IPS-11a (cell line): ENCODE results near the gene NDUFC2.
"Not testable (repeated sequence)": the region's sequence is repeated elsewhere in the genome, so short reads cannot be mapped to it uniquely, and the experiment has no call there.

ENCODE experiments used
- H3K4me3 ChIP-seq: one replicate; pipeline ENCODE4 v1.5.1; 2013; ENCODE audit warnings: low read depth, low read length, control low read depth

NDUFC2 gene

DNA sequence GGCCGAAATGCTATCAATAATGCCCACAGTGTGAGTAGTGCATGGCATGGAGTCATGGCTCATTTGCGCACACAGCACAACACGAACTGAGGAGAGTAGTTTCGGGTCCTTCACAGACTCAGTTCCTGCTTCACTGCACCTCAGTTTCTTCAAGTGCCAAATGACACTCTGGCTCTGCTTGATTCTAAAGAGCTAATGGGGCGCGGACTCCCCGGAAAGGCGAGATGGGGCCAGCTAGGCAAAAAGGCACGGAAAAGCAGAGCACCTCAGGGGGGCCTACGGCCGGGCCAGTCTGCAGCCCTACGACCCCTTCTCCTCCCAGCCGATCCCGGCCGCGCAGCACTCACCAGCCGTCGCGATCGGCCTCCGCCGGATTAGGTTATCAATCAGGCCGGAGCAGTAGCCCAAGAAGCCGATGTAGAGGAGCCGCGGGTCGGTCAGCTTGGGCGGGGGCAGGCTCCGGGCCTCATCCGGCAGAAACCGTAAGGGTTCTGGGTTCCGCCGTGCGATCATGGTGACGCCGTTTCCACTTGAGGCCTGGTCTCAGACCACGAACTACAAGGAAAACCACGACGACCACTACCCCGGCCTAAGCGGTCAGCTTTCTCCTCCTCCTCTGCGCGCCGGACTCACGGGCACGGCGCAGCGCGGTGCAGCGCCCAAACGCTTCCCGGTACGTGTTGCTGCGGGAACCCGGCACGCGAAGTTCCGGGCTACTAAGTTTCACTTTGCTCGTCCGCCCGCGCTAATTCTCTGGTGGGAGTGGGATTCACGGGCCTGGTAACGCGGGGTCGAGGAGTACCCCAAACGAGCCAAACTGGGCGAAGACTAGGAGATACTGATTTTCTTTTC is at the start of gene NDUFC2:
NDUFC2 (minus strand) TSS at position 631 of the 852 bp plus-strand sequence; CDS start at position 513, 118 bp downstream.
- H3K4me3 ChIP-seq = peak within 1 kb of the TSS; percentile 99

DNA sequence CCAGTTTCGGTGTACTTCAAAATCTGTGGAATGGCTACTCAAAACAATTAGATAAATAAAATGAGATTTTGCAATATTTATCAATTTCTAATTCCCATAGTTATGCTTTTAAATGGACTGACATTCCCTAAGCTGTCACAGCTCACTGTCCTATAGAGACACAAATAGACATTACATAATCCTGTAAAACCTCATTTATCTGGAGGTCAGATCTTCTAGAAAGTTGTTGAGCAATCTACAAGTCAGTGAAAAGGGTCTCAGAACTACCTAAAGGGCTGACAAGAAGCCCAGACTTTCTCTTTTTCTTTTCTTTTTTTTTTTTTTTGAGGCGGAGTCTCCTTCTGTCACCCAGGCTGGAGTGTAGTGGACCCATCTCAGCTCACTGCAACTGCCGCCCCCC is 47.7 kb upstream of the NDUFC2 start:
- H3K4me3 ChIP-seq = no peak overlapping the region

- no peak overlapping the region for H3K4me3 ChIP-seq
Observed at GRCh38 chr11:78112582-78113275, 33.1 kb upstream of the NDUFC2 start.

DNA sequence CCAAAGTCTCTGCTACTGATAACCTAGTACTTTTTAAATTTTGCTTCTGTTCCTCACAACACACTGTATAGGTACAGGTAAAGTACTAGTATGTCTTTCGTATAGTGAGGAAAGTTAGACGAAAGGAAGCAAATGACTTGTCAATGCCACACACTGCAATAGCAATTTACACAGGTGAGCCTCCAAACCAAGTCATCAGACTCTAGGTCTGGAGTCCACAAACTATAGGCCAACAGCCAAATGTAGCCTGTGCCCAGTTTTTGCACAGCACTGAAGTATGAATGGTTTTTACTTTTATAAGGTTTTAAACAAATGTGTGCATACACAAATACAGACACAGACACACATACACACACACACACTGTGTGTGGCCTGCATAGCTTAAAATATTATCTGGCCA is 31.6 kb upstream of the NDUFC2 start:
- H3K4me3 ChIP-seq = no peak overlapping the region

DNA sequence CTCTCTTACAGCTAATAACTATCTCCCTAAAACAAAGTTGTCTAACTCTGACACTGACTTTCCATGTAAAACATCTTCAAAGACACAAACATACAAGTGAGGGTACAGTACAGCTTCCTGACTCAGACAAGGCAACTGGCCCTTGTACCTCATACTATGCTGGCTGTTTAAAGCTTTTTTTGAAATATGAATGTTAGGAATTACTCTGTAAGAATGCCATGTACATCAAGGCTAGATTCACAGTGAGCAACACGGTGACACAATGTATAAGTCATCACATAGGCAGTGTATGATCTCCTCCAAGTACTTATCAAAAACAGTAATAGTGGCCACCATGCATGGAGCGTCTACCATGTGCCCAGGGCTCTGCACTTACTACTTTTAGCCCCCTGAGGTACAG is 31.2 kb upstream of the NDUFC2 start:
- H3K4me3 ChIP-seq = no peak overlapping the region

DNA sequence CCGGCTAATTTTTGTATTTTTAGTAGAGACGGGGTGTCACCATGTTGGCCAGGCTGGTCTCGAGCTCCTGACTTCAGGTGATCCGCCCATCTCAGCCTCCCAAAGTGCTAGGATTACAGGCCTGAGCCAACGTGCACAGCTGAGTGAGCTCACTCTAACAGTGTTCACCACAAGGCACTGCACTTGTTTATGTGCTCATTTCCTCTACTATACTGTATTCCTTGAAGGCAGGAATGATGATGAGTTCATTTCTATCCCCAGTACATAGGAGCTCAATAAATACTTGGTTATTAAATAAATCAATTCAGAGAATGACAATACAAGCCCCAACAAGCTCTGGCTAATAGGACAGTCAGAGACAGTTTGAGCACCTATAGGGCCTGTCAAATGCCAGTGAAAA is 30.7 kb upstream of the NDUFC2 start:
- H3K4me3 ChIP-seq = no peak overlapping the region

- no peak overlapping the region for H3K4me3 ChIP-seq
Observed at GRCh38 chr11:78109081-78110015, 29.7 kb upstream of the NDUFC2 start.

GRCh38 chr11:78100676-78101472 is 21.2 kb upstream of the NDUFC2 start:
- no peak overlapping the region for H3K4me3 ChIP-seq

- no peak overlapping the region for H3K4me3 ChIP-seq
Observed at GRCh38 chr11:78100261-78100660, 20.6 kb upstream of the NDUFC2 start.

DNA sequence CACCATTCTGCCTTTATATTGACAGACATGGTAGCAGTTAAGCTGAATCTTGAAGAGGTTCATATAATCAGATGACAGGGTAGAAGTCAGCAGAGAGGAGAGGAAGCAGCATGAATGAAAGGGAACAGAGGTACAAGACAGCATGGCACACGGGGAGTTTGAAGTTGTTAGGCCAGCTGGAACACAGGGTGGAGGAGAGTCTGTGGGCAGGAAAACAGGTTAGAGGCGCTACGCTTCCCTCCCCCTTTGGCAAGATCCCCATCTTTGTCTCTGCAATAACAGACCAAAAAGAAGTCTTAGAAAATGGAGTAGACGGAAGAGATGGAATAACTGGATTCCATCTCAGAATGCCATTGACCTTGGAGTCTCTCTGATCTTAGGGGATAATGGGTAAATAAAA is 20.0 kb upstream of the NDUFC2 start:
- H3K4me3 ChIP-seq = no peak overlapping the region

GRCh38 chr11:78097666-78098385 is 18.2 kb upstream of the NDUFC2 start:
- no peak overlapping the region for H3K4me3 ChIP-seq

DNA sequence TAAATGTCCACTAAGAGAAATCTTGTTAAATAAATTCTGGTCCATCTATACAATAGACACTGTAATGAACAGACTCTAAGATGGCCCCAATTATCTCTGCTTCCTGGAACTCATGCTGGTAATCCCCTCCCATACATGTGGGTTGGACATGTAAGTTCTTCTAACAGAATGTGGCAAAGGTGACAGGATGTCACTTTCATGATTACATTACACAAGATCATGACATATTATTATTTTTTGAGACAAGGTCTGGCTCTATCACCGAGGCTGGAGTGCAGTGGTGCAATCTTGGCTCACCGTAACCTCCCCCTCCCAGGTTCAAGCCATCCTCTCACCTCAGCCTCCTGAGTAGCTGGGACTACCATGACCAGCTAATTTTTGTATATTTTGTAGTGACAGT is 14.6 kb upstream of the NDUFC2 start:
- no peak overlapping the region for H3K4me3 ChIP-seq

DNA sequence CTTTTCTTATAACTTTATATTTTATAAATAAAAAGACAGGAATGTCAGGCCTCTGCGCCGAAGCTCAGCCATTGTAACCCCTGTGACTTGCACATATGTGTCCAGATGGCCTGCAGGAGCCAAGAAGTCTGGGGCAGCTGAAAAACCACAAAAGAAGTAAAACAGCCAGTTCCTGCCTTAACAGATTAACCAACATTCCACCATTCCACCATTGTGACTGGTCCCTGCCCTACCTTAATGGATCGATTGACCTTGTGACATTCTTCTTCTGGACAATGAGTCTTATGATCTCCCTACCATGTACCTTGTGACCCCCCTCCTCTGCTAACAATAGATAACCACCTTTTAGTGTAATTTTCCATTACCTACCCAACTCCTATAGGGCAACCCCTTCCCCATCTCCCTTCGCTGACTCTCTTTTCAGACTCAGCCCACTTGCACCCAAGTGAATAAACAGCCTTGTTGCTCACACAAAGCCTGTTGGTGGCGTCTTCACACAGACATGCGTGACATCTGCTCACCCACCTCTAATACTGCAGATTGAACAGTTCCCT is 6.9 kb upstream of the NDUFC2 start:
- H3K4me3 ChIP-seq = not testable (repeated sequence)

DNA sequence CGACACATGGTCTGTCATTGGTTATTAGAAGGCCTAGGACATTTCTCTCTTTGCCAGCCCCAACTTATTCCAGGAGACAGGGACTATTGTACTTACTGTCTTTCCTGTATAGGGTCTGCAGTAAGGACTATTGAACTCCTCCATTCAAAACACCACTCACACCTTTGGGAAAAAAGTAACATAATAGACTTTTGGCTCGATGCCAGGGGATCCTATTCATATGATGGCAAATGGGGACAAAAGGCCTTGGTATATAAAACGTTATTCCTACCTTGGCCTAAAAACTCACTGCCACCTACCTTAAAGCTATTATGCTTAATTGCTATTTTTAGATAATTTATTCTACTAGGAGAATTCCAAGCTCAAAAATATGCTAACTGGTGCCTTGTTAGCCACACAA is 6.3 kb upstream of the NDUFC2 start:
- no peak overlapping the region for H3K4me3 ChIP-seq

DNA sequence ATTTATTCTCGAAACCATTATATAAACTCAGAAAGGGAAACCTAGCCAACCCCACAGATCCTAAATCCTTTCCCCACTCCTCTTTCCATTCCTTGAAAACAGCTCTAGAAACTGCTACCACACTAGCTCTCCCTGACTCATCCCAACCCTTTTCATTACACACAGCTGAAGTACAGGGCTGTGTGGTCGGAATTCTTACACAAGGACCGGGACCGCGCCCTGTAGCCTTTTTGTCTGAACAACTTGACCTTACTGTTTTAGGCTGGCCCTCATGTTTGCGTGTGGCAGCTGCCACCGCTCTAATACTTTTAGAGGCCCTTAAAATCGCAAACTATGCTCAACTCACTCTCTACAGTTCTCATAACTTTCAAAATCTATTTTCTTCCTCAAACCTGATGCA is 4.8 kb upstream of the NDUFC2 start:
- H3K4me3 ChIP-seq = not testable (repeated sequence)

GRCh38 chr11:78083021-78083420 is 3.4 kb upstream of the NDUFC2 start:
- no peak overlapping the region for H3K4me3 ChIP-seq

DNA sequence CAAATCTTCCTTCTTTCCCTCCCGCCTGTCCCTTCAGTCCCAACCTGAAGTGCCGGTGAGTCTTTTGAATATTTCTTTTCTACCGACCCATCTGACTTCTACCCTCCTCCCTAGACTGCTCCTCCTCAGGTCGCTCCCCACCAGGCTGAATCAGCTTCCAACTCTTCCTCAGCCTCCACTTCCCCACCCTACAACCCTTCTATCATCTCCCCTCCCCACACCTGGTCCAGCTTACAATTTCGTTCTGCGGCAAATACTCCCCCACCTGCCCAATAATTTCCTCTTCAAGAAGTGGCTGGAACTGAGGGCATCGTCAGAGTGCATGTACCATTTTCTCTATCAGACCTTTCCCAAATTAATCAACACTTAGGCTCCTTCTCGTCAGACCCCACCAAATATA is 2.5 kb upstream of the NDUFC2 start:
- no peak overlapping the region for H3K4me3 ChIP-seq

DNA sequence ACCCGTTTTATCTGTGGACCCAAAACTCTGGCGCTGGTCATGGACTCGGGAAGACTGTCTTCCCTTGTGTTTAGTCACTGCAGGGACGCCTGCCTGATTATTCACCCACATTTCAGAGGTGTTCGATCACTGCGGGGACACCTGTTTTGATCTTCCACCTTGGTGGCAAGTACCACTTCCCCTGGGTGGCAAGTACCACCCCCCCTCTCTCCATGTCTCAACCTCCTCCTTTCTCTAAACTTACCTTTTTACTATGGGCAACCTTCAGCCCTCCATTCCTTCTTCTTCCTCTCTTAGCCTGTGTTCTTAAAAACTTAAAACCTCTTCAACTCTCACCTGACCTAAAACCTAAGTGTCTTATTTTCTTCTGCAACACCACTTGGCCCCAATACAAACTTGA is 1.9 kb upstream of the NDUFC2 start:
- H3K4me3 ChIP-seq = no peak overlapping the region

- H3K4me3 ChIP-seq = no peak overlapping the region
Observed at GRCh38 chr11:78080818-78081495, 1.3 kb upstream of the NDUFC2 start.
